Small intestine (tissue), 7 donors: ENCODE data around the gene KRT83. TPM values are rescaled to one million over a fixed set of nuclear protein-coding genes. Genes with fewer than 3 reads are reported as not detected.
"Not testable (repeated sequence)": the region's sequence is repeated elsewhere in the genome, so short reads cannot be mapped to it uniquely, and the experiment has no call there.

Source experiments
- DNase-seq, 2 donors: peaks; one replicate each; pipeline versions ENCODE4 v3.0.0 to v3.0.0-alpha.2; 2013
- FAIRE-seq: peaks from 2 replicates; lab custom pipeline; 2012; peaks lifted over from hg19 to GRCh38; lab: Jason Lieb, UNC
- H3K27ac ChIP-seq, 3 donors: one replicate each; pipeline ENCODE4 v1.5.1; 2013; ENCODE audit warnings: low read length in 2 of 3, mild to moderate bottlenecking in 2 of 3, control low read depth in 1 of 3, inconsistent platforms in 1 of 3, low read depth in 1 of 3, moderate library complexity in 1 of 3
- H3K27me3 ChIP-seq, 3 donors: one replicate each; pipeline ENCODE4 v1.6.1; 2013; ENCODE audit warnings: low read length in 3 of 3, inconsistent platforms in 1 of 3; ENCODE audit not compliant: control insufficient read depth in 3 of 3, insufficient read depth in 3 of 3
- H3K36me3 ChIP-seq, 3 donors: one replicate each; pipeline ENCODE4 v1.6.1; 2013; ENCODE audit warnings: low read length in 3 of 3, inconsistent platforms in 1 of 3, low read depth in 1 of 3, mild to moderate bottlenecking in 1 of 3, moderate library complexity in 1 of 3; ENCODE audit not compliant: control insufficient read depth in 3 of 3, insufficient read depth in 2 of 3
- H3K4me1 ChIP-seq, 3 donors: one replicate each; pipeline ENCODE4 v1.6.1; 2013; ENCODE audit warnings: low read length in 2 of 3, inconsistent platforms in 1 of 3, low read depth in 1 of 3, mild to moderate bottlenecking in 1 of 3, moderate library complexity in 1 of 3; ENCODE audit not compliant: control insufficient read depth in 3 of 3, insufficient read depth in 2 of 3
- H3K4me3 ChIP-seq, 3 donors: one replicate each; pipeline ENCODE4 v1.5.1; 2013; ENCODE audit warnings: low read length in 3 of 3, control low read depth in 1 of 3, inconsistent platforms in 1 of 3, low read depth in 1 of 3, mild to moderate bottlenecking in 1 of 3, moderate library complexity in 1 of 3
- H3K9me3 ChIP-seq, 2 donors: one replicate each; pipeline ENCODE4 v1.6.1; 2013; ENCODE audit warnings: low read depth in 1 of 2, low read length in 1 of 2; ENCODE audit not compliant: control insufficient read depth in 2 of 2, insufficient read depth in 1 of 2
- WGBS, 3 donors: extraction: QIAGEN DNeasy Blood & Tissue Kit; methylation state at CpG; one replicate each; pipeline ENCODE4 v1.1.7; 2013; 5-methylcytosine and 5-hydroxymethylcytosine counted together
- polyA plus RNA-seq, 4 donors: library from polyadenylated mRNA; stranded (reverse) in 3 of 4; unstranded in 1 of 4; fragments of 200-250 nt in 3 of 4; fragments of 120-200 nt in 1 of 4; gene quantifications; one replicate each; pipeline versions ENCODE4 v1.2.1 to v1.2.3, GENCODE V29; 2013
- donor health status: healthy with polysubstance abuse.
- donor health status: control.
- donor health status: control.
- donor health status: Bipolar disorder and iron deficiency.
- donor health status: healthy.

KRT83 gene
- polyA plus RNA-seq, 4 donors: 0.03 TPM; not detected in 3

DNA sequence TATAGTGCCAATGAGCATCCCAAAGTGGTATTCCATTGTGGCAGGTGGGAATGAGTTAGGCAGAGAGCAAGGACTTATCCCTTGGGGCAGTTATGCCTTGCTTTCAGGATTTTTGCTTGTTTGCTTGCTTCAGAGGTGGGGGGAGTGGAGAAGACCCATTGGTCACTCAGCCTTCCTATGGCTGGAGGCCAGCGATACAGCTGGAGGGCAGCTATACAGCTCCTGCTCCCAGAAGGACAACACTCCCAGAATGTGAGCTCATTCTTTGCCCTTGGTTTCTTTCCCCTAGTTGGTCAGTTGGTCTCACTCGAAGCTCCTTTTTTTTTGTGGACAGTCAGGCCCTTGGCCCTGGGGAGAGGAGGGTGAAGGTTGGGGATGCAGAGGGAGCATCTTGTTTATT lies 14.5 kb downstream of the KRT83 start:
- Histone ChIP-seq H3K9me3 (no peaks in the 10 kb centered on the region), H3K27me3 (peaks cover 4 to 19% (median 6%) of the 10 kb centered on the region in 3 donors), H3K4me1 (peaks cover 0 to 5% (median 1%) of the 10 kb centered on the region in 3 donors), H3K27ac (no peak overlapping the region), H3K36me3 (no peaks in the 10 kb centered on the region), H3K4me3 (no peak overlapping the region)
- DNase-seq (no peak), FAIRE-seq (no peak)
- WGBS, 3 donors: 83 to 94% (median 83%) methylated on average over 2 of the region's 2 CpGs

GRCh38 chr12:52305921-52306705 lies 15.1 kb downstream of the KRT83 start:
- DNase-seq: peak in 1 of 2 donors; percentile 8
- Histone ChIP-seq H3K27me3 (peaks cover 4 to 24% (median 6%) of the 10 kb centered on the region in 3 donors), H3K27ac (no peak overlapping the region), H3K4me1 (peaks cover 0 to 5% (median 1%) of the 10 kb centered on the region in 3 donors), H3K36me3 (no peaks in the 10 kb centered on the region), H3K9me3 (no peaks in the 10 kb centered on the region), H3K4me3 (no peak overlapping the region)
- no peak for FAIRE-seq
- 60 to 69% (median 61%) methylated on average over 9 to 11 of the region's 11 CpGs for WGBS, 3 donors

- H3K27me3 ChIP-seq: peaks cover 3 to 21% (median 4%) of the 10 kb centered on the region in 3 donors
- H3K4me1 ChIP-seq, H3K4me3 ChIP-seq, DNase-seq, H3K9me3 ChIP-seq, H3K36me3 ChIP-seq, H3K27ac ChIP-seq, FAIRE-seq: not testable (repeated sequence)
- WGBS, 3 donors: 80 to 87% (median 80%) methylated on average over 14 to 15 of the region's 15 CpGs
Observed at GRCh38 chr12:52304941-52305411, 16.2 kb downstream of the KRT83 start.

DNA sequence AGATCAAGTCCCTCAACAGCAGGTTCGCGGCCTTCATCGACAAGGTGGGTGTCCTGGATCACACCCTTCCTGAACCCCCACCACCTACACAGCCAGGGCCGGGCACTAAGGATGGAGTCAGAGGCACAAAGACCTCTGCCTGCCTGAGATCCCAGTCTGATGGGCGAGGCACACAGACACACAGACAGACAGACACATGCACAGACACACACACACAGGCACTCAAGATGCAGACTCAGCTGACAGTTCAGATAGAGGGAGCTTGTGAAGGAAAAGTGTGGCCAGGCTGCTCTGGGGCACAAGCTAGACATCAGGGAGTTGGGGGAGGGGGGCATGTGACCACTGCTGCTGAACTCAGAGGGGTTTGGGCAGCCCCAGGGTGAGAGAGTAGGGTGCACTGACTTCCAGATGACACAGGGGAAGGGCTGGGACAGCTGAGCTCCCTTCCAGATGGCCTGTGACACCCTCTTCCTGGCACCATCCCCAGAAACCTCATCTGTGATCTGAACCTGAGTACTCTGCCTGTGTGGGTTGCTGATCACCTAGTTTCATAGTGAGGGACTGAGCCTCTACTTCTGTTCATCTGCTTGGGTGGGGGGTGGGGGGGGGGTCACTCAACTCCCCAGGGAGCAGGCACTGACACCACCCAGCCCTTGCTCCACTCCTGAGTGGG lies 18.8 kb downstream of the KRT83 start:
- not testable (repeated sequence) for H3K4me1 ChIP-seq, H3K9me3 ChIP-seq, FAIRE-seq, DNase-seq, H3K4me3 ChIP-seq, H3K27ac ChIP-seq, H3K27me3 ChIP-seq, H3K36me3 ChIP-seq
- no CpG with 5 or more reads among the region's 5 CpGs for WGBS, 3 donors

GRCh38 chr12:52301721-52302120 lies 19.5 kb downstream of the KRT83 start:
- DNase-seq, H3K27ac ChIP-seq, H3K4me1 ChIP-seq, H3K4me3 ChIP-seq, H3K36me3 ChIP-seq, FAIRE-seq, H3K9me3 ChIP-seq: not testable (repeated sequence)
- WGBS, 3 donors: 86 to 87% (median 87%) methylated on average over 18 to 23 of the region's 31 CpGs
- H3K27me3 ChIP-seq: peaks cover 0 to 11% (median 3%) of the 10 kb centered on the region in 3 donors

DNA sequence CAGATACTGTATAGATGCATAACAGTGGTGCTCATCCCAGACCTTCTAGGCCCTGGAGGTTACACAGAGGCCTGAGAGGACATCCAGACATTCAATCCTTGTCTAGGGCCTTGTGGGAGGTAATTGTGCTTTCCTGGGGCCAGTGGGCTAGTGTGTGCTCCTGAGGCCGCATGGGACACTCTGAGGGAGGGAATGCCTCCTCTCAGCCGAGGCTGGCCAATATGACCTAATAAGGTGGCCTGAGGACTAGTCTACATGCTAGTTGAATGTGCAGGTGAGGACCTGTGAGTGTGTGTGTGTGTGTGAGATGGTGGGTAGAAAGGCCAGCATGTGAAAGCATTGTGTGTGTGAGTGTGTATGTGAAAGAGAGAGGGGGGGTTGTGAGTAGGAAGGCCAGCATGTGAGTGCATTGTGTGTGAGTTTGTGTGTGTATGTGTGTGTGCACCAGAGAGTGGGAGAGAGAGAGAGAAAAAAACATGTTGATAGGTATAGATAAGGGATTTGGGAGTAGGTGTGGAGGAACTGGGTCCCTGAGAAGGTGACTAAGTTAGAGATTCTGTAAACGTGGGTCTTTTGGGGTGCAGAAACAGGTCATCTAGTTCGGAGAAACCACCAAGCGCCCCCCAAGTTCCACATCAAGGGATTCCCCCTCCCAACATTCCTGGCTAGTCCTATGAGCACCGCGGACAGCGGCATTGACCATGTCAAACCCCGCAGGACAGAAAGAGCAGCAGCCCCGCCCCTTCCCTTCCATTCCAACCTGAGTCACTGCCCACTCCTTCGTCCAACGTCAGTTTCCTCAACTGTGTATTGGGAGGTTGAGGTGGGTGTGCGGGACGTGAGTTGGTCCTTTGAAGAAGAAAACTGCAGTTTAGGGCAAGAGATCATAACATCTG lies 20.2 kb downstream of the KRT83 start:
- Histone ChIP-seq H3K9me3 (no peaks in the 10 kb centered on the region), H3K4me1 (no peaks in the 10 kb centered on the region), H3K36me3 (no peaks in the 10 kb centered on the region), H3K27ac (no peak overlapping the region), H3K4me3 (no peak overlapping the region), H3K27me3 (peaks cover 0 to 14% (median 3%) of the 10 kb centered on the region in 3 donors)
- DNase-seq (no peak), FAIRE-seq (no peak)
- 60 to 82% (median 80%) methylated on average over 14 of the region's 14 CpGs for WGBS, 3 donors

- Histone ChIP-seq H3K4me1 (no peaks in the 10 kb centered on the region), H3K36me3 (no peaks in the 10 kb centered on the region), H3K27ac (no peak overlapping the region), H3K27me3 (peaks cover 0 to 18% (median 7%) of the 10 kb centered on the region in 3 donors), H3K4me3 (no peak overlapping the region), H3K9me3 (no peaks in the 10 kb centered on the region)
- WGBS, 3 donors: 13 to 52% (median 38%) methylated on average over 4 of the region's 4 CpGs
- FAIRE-seq (no peak), DNase-seq (peak in 1 of 2 donors; percentile 29)
Observed at GRCh38 chr12:52298677-52299190, 22.5 kb downstream of the KRT83 start.
